Measurements from ENCODE around the gene SLC7A6OS.

- TF ChIP-seq, protein P1, sequence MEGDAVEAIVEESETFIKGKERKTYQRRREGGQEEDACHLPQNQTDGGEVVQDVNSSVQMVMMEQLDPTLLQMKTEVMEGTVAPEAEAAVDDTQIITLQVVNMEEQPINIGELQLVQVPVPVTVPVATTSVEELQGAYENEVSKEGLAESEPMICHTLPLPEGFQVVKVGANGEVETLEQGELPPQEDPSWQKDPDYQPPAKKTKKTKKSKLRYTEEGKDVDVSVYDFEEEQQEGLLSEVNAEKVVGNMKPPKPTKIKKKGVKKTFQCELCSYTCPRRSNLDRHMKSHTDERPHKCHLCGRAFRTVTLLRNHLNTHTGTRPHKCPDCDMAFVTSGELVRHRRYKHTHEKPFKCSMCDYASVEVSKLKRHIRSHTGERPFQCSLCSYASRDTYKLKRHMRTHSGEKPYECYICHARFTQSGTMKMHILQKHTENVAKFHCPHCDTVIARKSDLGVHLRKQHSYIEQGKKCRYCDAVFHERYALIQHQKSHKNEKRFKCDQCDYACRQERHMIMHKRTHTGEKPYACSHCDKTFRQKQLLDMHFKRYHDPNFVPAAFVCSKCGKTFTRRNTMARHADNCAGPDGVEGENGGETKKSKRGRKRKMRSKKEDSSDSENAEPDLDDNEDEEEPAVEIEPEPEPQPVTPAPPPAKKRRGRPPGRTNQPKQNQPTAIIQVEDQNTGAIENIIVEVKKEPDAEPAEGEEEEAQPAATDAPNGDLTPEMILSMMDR (optimal IDR thresholded peaks at IDR 0.05 in 1 of 3, IDR thresholded peaks at IDR 0.05 in 1 of 3, conservative IDR thresholded peaks at IDR 0.05 in 1 of 3; ENCODE audit: extremely low read depth in 1 of 3, insufficient read depth in 2 of 3, low read length in 3 of 3): no peak
- no peak for TF ChIP-seq EZH2 (IDR thresholded peaks at IDR 0.05; ENCODE audit: low read length)
Observed at GRCh38 chr16:68263559-68264127, 47.1 kb downstream of the SLC7A6OS start.
